NCI-H187 treated with DMSO at 0.1 percent for 48 hours (cell line): ENCODE measurements around the gene ALKAL2.

ENCODE experiments used
- DNase-seq: peaks from one replicate; lab custom pipeline; 2025; lab: John Stamatoyannopoulos, UW

ALKAL2 gene

GRCh38 chr2:270861-271260, 17.0 kb downstream of the ALKAL2 start:
- no peak for DNase-seq

GRCh38 chr2:269356-270030, 18.4 kb downstream of the ALKAL2 start:
- DNase-seq = no peak

- no peak for DNase-seq
These were observed 19.6 kb downstream of the ALKAL2 start for GRCh38 chr2:268323-268722.

- peak; percentile 87 for DNase-seq
These were observed 23.1 kb downstream of the ALKAL2 start, which contains the start of gene ACP1 for GRCh38 chr2:264493-265468. ACP1 (plus strand) TSS chr2:264947; CDS start chr2:264965, 18 bp downstream.

- DNase-seq = no peak
These were observed 24.0 kb downstream of the ALKAL2 start, which contains the start of gene SH3YL1 for GRCh38 chr2:263774-264492. SH3YL1 (minus strand) TSS chr2:264032; CDS start chr2:263984, 48 bp downstream.

GRCh38 chr2:263022-263738, 24.7 kb downstream of the ALKAL2 start:
- no peak for DNase-seq

- DNase-seq = no peak
These were observed 25.8 kb downstream of the ALKAL2 start for GRCh38 chr2:262117-262516.

- no peak for DNase-seq
These were observed 27.3 kb downstream of the ALKAL2 start for GRCh38 chr2:260507-261161.

- DNase-seq = no peak
These were observed 28.0 kb downstream of the ALKAL2 start for GRCh38 chr2:259789-260331.

GRCh38 chr2:258933-259332, 29.0 kb downstream of the ALKAL2 start:
- DNase-seq = no peak

- no peak for DNase-seq
These were observed 30.0 kb downstream of the ALKAL2 start for GRCh38 chr2:257842-258241.

GRCh38 chr2:257429-257828, 30.5 kb downstream of the ALKAL2 start:
- no peak for DNase-seq

GRCh38 chr2:256094-256493, 31.8 kb downstream of the ALKAL2 start:
- no peak for DNase-seq

- DNase-seq = no peak
These were observed 32.7 kb downstream of the ALKAL2 start for GRCh38 chr2:255195-255594.

- peak; percentile 37 for DNase-seq
These were observed 33.6 kb downstream of the ALKAL2 start for GRCh38 chr2:254241-254640.

- DNase-seq = no peak
These were observed 34.7 kb downstream of the ALKAL2 start for GRCh38 chr2:253202-253638.

GRCh38 chr2:252001-252602, 35.8 kb downstream of the ALKAL2 start:
- DNase-seq = no peak

GRCh38 chr2:249538-250042, 38.3 kb downstream of the ALKAL2 start:
- DNase-seq = no peak

GRCh38 chr2:248724-249123, 39.2 kb downstream of the ALKAL2 start:
- DNase-seq = no peak

GRCh38 chr2:246489-247144, 41.3 kb downstream of the ALKAL2 start:
- DNase-seq = no peak
